BE2C (cell line): ENCODE results near the gene CDCP1.
"Not testable (repeated sequence)": the region's sequence is repeated elsewhere in the genome, so short reads cannot be mapped to it uniquely, and the experiment has no call there.

Experiments used
- DNase-seq: peaks from one replicate; pipeline ENCODE4 v3.0.0-alpha.2; 2020
- H3K27me3 ChIP-seq: fragments of 250-450 bp; sonication (Bioruptor Pico); 2 replicates; pipeline ENCODE4 v1.5.1; 2020; ENCODE audit warnings: mild to moderate bottlenecking
- H3K36me3 ChIP-seq: fragments of 250-450 bp; sonication (Bioruptor Pico); 2 replicates; pipeline ENCODE4 v1.5.1; 2020; ENCODE audit warnings: mild to moderate bottlenecking
- H3K4me1 ChIP-seq: fragments of 250-450 bp; sonication (Bioruptor Pico); 2 replicates; pipeline ENCODE4 v1.5.1; 2020
- H3K4me3 ChIP-seq: 2 replicates; pipeline ENCODE4 v1.5.1; 2011; ENCODE audit warnings: low read depth, low read length
- H3K9me3 ChIP-seq: fragments of 250-450 bp; sonication (Bioruptor Pico); 2 replicates; pipeline ENCODE4 v1.5.1; 2020
- TF ChIP-seq, protein P1 (sequence below): IDR thresholded peaks from 2 replicates; pipeline ENCODE4 v1.5.1; 2012; ENCODE audit warnings: mild to moderate bottlenecking, low read depth, low read length

Gene CDCP1

DNA sequence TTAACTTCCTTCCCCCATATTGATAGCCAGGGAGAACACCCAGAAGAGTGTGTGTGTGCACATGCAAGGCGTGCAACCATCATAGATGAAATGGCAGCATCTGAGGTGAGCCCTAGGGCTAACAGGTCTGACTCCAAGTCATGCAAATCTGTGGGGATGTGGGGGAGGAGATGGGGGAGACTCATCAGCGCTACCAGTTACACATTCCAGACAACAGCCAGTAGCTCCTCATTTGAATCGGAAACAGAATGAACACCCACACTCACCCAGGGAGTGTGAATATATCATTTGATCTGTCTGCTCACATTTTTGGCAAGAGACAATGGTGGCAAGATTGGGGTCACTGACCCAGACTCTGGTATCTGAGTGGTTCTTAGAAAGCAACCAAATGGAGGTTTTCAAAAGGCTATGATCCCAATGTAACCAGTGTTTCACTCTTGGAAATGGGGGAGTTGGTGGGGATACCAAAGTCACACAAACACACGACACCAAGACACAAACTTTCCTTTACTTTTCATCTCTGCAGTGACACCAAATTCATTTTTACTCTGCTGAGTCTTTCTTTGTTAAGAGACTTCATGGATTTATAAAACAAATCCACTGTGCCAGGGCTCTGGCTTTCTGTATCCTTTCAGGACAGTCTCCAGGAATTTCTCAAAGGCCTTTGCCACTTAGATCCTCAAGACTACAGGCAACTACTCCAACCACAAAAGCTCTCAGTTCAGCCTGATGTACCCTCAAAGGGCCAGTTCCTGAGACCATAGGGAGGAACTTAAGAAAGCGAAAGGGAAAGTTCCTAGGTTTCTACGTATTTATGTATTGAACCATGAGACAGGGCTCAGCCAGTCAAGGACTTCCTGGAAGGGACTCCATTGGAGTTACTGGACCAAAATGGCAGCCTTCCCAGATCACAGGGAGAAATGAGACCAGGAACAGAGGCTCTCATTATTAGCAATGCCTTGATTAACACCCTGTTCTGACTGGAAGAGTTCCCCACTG is 2.2 kb downstream of the CDCP1 start:
- no peaks in the 10 kb centered on the region for H3K4me1 ChIP-seq
- no peaks in the 10 kb centered on the region for H3K9me3 ChIP-seq
- TF ChIP-seq, protein P1, sequence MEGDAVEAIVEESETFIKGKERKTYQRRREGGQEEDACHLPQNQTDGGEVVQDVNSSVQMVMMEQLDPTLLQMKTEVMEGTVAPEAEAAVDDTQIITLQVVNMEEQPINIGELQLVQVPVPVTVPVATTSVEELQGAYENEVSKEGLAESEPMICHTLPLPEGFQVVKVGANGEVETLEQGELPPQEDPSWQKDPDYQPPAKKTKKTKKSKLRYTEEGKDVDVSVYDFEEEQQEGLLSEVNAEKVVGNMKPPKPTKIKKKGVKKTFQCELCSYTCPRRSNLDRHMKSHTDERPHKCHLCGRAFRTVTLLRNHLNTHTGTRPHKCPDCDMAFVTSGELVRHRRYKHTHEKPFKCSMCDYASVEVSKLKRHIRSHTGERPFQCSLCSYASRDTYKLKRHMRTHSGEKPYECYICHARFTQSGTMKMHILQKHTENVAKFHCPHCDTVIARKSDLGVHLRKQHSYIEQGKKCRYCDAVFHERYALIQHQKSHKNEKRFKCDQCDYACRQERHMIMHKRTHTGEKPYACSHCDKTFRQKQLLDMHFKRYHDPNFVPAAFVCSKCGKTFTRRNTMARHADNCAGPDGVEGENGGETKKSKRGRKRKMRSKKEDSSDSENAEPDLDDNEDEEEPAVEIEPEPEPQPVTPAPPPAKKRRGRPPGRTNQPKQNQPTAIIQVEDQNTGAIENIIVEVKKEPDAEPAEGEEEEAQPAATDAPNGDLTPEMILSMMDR = no peak
- peaks cover 22% of the 10 kb centered on the region for H3K27me3 ChIP-seq
- DNase-seq = no peak
- H3K36me3 ChIP-seq = no peaks in the 10 kb centered on the region
- no peak overlapping the region for H3K4me3 ChIP-seq

DNA sequence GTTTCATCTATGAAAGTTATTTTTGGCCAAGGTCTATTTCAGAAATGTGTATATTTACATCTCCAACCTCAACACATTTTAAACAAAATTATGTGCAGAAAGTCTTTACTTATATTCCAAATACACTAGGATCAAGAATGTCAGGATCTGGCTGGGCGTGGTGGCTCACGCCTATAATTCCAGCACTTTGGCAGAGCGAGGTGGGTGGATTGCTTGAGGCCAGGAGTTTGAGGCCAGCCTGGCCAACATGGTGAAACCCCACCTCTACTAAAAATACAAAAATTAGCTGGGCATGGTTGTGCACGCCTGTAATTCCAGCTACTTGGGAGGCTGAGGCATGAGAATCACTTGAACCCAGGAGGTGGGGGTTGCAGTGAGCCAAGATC is 5.4 kb downstream of the CDCP1 start:
- not testable (repeated sequence) for H3K4me1 ChIP-seq, H3K36me3 ChIP-seq, H3K27me3 ChIP-seq, H3K4me3 ChIP-seq, H3K9me3 ChIP-seq, DNase-seq

DNA sequence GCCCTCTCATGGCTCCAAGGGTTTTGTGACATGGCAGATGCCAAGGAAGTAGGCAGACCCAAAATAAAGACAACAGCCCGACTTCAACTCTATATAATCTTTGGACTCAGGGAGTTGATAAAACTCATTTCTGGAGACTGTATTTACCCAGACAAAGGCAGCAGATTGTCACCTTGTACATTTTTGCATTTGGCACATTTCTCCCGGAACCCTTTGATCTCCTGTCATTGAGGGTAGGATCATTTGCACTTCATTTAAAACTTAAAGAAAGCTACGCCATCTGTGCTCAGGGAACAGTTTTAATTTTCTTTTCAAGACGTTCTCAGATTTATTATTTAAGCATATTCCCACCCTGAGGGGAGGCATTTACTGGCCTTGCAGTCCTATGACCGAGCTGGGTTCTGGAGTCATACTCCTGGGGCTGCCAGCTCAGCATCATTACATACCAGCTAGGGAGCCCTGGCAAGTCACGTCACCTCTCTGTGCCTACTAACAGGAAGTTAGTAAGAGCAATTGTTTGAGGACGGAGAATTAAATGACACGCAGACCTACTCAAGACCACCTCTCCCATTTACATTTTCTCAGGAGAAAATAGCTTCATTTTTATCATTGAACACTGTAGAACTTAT is 5.9 kb downstream of the CDCP1 start:
- Histone ChIP-seq H3K27me3 (peaks cover 3% of the 10 kb centered on the region), H3K4me3 (no peak overlapping the region), H3K4me1 (no peaks in the 10 kb centered on the region), H3K36me3 (no peaks in the 10 kb centered on the region), H3K9me3 (no peaks in the 10 kb centered on the region)
- TF ChIP-seq, protein P1 = no peak
- no peak for DNase-seq

DNA sequence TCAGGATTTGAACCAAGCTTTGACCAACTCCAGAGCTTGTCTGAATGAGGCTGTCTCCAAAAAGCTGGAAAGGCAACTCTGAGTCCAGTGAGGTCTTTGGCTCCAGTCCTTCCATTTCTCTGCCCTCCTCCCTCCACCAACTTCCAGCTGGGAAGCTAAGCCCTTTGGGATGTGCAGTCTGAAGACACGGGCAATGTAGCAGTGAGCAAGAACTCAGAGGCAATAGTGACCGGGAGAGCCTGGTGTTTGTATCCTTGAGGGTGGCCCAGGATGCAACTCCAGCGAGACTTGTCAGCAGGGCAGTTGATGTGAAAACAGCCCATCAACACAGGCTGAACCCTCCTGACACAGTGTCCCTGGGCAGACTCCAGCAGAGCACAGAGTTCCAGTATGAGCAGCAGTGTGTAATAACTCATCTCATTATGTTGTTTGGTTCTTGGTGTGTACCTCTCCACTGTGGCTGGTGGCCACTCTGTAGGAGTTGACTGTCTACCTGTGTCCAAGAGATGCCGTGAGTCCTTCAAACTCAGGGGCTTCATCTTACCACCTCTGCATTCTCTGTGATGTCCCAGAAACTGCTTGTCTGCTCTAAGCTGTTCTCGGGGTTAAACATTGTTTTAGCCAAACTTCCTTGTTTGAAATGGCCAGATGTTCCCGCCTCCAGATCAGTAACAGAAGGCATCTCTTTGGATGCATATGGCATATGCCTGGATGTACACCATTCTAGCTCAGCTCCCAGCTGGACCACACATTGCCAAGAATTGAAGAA is 6.6 kb downstream of the CDCP1 start:
- TF ChIP-seq, protein P1 = no peak
- H3K4me1 ChIP-seq = no peaks in the 10 kb centered on the region
- H3K4me3 ChIP-seq = no peak overlapping the region

DNA sequence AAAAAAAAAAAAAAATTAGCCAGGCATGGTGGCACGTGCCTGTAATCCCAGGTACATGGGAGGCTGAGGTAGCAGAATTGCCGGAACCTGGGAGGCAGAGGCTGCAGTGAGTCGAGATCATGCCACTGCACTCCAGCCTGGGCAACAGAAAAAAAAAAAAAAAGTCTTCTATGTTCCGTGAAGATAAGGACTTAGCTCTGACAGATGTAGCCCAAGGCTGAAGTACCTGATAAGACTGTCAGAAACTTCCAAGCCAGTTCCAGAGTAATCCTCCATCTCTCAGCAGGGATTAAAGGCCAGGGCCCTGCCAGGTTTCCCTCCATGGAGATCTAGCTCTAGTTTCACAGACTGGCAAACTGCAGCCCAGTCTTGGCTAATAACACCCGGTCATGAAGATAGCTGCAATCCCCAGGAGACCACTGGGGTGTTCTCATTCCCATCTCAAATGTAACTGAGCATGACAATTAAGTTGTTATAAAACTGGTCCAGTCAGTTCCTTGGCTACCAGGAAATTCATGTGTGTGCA is 8.5 kb downstream of the CDCP1 start:
- Histone ChIP-seq H3K27me3 (no peaks in the 10 kb centered on the region), H3K4me1 (no peaks in the 10 kb centered on the region), H3K9me3 (no peaks in the 10 kb centered on the region), H3K4me3 (no peak overlapping the region), H3K36me3 (no peaks in the 10 kb centered on the region)
- no peak for DNase-seq
- TF ChIP-seq, protein P1 = no peak

More for the DNA sequence above, 6.6 kb downstream of the CDCP1 start:
- Histone ChIP-seq H3K9me3 (no peaks in the 10 kb centered on the region), H3K36me3 (no peaks in the 10 kb centered on the region), H3K27me3 (no peaks in the 10 kb centered on the region)
- no peak for DNase-seq

DNA sequence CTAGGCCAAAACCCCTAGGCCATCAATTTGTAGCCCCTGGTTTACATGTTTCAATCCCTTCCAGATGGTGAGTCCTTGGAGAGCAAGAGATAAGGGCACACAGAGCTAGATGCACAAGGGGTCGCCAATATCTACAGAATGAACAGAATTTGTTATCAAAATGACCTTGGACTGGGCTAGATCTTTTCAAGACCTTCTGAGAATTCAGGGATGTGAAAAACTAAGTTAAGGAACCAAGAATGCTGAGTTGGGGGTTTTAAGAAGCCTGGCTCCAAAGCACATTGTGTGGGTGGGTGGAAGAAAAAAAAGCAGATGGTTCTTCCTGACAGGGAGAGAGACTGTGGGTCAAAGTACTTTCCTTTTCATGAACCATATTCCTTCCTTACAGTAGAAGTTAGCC is 10.2 kb downstream of the CDCP1 start:
- Histone ChIP-seq H3K27me3 (no peaks in the 10 kb centered on the region), H3K36me3 (no peaks in the 10 kb centered on the region), H3K9me3 (no peaks in the 10 kb centered on the region), H3K4me1 (no peaks in the 10 kb centered on the region), H3K4me3 (no peak overlapping the region)
- TF ChIP-seq, protein P1 = no peak
- no peak for DNase-seq
